ENCODE measurements around the gene KCTD11.
A peak's percentile ranks its signal among the peaks of the same experiment; 100 is the strongest.

The KCTD11 gene

DNA sequence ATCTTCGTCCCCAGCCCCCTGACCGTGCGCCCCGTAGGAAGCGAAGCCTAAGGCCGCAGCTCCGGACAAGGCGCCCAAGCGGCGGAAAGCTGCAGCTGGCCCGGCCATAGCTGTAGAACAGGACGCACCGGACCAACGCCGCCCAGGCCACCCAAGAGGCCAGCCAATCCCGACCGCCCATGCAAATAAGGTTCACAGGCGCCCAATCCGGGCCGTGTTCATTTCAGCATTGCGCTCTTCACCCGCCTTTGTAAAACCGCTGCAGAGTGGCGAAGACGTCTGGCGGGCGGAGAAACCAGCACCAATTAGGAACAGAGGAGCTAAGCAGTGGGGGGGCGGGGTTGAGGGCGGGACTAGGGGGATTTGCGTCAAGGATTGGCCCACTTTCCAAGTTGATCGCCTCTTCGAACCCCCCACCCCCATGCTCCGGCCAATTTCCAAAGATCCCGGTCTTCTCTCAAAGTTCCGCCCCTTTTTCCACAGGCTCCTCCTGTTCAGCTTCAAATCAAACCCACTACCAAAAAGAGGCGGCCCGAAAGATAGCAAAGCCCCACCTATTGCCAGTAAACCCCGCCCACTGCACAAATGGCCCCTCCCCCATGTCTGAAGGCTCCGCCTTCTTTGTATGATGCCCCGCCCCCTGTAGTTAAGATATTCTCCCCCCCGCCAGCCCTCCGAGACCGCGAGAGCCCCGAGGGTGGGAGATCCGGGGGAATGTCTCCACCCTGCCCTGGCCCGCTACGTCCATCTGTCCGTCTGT, 52.2 kb downstream of the KCTD11 start, which contains the start of gene TMEM256:
TSS of gene TMEM256 (minus strand) at position 121 of the 760 bp plus-strand sequence. CDS start at position 108, 13 bp downstream.
- ChIA-PET POLR2A (interaction anchor here (0.6 to 2.3 kb wide), 15 partner anchors 10 to 482 kb away, joined by 3 to 10 read pairs (median 4); partner anchors contain the start of genes CD68, GPS2, MPDU1 and PLSCR3), CTCF (interaction anchor here (0.8 to 2.1 kb wide), 7 partner anchors 10 to 208 kb away, joined by 3 to 10 read pairs (median 4); partner anchors contain the start of genes PLSCR3, SOX15 and TMEM95)
- TF ChIP-seq, protein P1, sequence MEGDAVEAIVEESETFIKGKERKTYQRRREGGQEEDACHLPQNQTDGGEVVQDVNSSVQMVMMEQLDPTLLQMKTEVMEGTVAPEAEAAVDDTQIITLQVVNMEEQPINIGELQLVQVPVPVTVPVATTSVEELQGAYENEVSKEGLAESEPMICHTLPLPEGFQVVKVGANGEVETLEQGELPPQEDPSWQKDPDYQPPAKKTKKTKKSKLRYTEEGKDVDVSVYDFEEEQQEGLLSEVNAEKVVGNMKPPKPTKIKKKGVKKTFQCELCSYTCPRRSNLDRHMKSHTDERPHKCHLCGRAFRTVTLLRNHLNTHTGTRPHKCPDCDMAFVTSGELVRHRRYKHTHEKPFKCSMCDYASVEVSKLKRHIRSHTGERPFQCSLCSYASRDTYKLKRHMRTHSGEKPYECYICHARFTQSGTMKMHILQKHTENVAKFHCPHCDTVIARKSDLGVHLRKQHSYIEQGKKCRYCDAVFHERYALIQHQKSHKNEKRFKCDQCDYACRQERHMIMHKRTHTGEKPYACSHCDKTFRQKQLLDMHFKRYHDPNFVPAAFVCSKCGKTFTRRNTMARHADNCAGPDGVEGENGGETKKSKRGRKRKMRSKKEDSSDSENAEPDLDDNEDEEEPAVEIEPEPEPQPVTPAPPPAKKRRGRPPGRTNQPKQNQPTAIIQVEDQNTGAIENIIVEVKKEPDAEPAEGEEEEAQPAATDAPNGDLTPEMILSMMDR (IDR thresholded peaks at IDR 0.05; ENCODE audit: control extremely low read depth, extremely low read depth, low read depth, missing control alignments) = no peak
- peak; percentile 97 for DNase-seq (ENCODE audit: extremely low spot score)
